ENCODE measurements around the gene JMJD1C.
"Not testable (repeated sequence)": the region's sequence is repeated elsewhere in the genome, so short reads cannot be mapped to it uniquely, and the experiment has no call there.

JMJD1C gene

DNA sequence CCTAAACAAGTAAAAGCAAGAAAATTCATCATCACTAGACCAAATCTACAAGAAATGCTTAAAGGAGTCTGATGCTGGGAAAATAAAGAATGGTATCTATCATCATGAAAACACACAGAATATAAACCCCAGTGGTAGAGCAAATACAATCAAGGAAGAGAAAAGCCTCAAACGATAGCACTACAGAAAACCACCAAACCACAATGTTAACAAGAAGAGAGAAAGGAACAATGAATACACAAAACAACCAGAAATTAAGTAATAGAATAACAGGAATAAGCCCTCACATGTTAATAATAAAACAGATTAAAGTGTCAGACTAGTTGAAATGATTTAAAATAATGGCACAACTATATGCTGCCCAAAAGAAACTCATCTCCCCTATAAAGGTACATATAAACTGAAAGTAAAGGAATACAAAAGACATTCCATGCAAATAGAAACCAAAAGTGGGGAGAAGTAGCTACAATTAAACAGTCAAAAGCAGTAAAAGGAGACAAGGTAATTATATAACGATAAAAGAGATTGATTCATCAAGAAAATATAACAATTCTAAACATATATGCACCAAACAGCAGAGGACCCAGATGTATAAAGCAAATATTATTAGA, 77.3 kb downstream of the JMJD1C start:
- no peaks in the 10 kb centered on the region for H3K36me3 ChIP-seq (ENCODE audit: control insufficient read depth, insufficient read depth, low read length)
- no peak overlapping the region for H3K4me3 ChIP-seq (replicated peaks; ENCODE audit: low read depth, low read length)
- no peak for DNase-seq (ENCODE audit: extremely low read depth, insufficient read length)
- TF ChIP-seq, protein P1, sequence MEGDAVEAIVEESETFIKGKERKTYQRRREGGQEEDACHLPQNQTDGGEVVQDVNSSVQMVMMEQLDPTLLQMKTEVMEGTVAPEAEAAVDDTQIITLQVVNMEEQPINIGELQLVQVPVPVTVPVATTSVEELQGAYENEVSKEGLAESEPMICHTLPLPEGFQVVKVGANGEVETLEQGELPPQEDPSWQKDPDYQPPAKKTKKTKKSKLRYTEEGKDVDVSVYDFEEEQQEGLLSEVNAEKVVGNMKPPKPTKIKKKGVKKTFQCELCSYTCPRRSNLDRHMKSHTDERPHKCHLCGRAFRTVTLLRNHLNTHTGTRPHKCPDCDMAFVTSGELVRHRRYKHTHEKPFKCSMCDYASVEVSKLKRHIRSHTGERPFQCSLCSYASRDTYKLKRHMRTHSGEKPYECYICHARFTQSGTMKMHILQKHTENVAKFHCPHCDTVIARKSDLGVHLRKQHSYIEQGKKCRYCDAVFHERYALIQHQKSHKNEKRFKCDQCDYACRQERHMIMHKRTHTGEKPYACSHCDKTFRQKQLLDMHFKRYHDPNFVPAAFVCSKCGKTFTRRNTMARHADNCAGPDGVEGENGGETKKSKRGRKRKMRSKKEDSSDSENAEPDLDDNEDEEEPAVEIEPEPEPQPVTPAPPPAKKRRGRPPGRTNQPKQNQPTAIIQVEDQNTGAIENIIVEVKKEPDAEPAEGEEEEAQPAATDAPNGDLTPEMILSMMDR (IDR thresholded peaks at IDR 0.05; ENCODE audit: insufficient read depth, low read length, poor library complexity, severe bottlenecking), result no peak
- no peaks in the 10 kb centered on the region for H3K27me3 ChIP-seq (replicated peaks; ENCODE audit: control insufficient read depth, insufficient read depth, low read length)

DNA sequence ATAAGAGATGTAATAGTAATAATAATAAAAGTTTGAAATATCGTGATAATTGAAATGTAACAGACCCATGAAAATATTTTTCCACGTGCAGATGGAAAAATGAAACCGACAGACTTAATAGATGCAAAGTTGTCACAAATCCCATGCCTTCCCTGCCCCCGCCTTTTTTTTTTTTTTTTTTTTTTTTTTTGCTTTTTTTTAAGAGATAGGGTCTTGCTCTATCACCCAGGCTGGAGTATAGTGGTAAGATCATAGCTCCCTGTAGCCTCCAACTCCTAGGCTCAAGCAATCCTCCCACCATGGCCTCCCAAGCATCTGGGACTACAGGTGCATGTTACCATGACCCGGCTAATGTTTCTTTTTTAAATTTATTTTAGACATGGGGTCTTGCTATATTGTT, 80.5 kb downstream of the JMJD1C start:
- no peaks in the 10 kb centered on the region for H3K36me3 ChIP-seq (ENCODE audit: control insufficient read depth, insufficient read depth, low read length)
- no peak for DNase-seq (ENCODE audit: extremely low read depth, insufficient read length)
- H3K27me3 ChIP-seq (replicated peaks; ENCODE audit: control insufficient read depth, insufficient read depth, low read length), result no peaks in the 10 kb centered on the region
- TF ChIP-seq, protein P1 (IDR thresholded peaks at IDR 0.05; ENCODE audit: insufficient read depth, low read length, poor library complexity, severe bottlenecking), result no peak
- no peak overlapping the region for H3K4me3 ChIP-seq (replicated peaks; ENCODE audit: low read depth, low read length)

DNA sequence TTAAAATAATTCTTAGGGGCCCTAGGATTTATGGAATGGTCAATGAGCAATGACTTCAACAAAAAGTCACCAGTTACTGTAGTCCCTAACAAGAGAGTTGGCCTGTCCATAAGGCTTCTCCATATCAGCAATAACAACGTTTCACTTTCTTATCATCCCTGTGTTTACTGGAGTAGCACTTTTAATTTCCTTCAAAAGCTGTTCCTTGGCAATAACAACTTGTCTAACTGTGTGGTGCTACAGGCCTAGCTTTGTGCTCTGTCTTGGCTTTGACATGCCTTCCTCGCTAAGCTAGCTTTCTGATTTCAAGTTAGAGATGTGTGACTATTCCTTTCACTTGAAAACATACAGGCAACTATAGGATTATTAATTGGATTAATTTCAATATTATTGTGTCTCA, 81.1 kb downstream of the JMJD1C start:
- DNase-seq (ENCODE audit: extremely low read depth, insufficient read length), result no peak
- no peaks in the 10 kb centered on the region for H3K27me3 ChIP-seq (replicated peaks; ENCODE audit: control insufficient read depth, insufficient read depth, low read length)
- no peaks in the 10 kb centered on the region for H3K36me3 ChIP-seq (ENCODE audit: control insufficient read depth, insufficient read depth, low read length)
- no peak overlapping the region for H3K4me3 ChIP-seq (replicated peaks; ENCODE audit: low read depth, low read length)
- TF ChIP-seq, protein P1 (IDR thresholded peaks at IDR 0.05; ENCODE audit: insufficient read depth, low read length, poor library complexity, severe bottlenecking), result no peak

DNA sequence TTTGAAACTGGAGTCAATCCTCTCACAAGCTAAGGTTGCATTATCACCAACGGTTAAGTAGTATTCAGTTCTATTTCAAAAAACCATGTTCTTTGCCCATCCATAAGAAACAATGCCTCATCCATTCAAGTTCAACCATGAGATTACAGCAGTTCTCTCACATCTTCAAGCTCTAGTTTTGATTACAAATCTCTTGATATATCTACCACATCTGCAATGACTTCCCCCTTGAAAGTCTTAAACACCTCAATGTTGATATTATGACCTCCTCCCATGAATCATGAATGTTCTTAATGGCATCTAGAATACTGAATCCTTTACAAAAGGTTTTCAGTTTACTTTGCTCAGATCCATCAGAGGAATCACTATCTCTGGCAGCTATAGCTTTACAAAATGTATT, 81.8 kb downstream of the JMJD1C start:
- Histone ChIP-seq H3K27me3 (replicated peaks; ENCODE audit: control insufficient read depth, insufficient read depth, low read length) (no peaks in the 10 kb centered on the region), H3K36me3 (ENCODE audit: control insufficient read depth, insufficient read depth, low read length) (no peaks in the 10 kb centered on the region), H3K4me3 (replicated peaks; ENCODE audit: low read depth, low read length) (no peak overlapping the region)
- TF ChIP-seq, protein P1 (IDR thresholded peaks at IDR 0.05; ENCODE audit: insufficient read depth, low read length, poor library complexity, severe bottlenecking), result no peak
- DNase-seq (ENCODE audit: extremely low read depth, insufficient read length), result no peak

DNA sequence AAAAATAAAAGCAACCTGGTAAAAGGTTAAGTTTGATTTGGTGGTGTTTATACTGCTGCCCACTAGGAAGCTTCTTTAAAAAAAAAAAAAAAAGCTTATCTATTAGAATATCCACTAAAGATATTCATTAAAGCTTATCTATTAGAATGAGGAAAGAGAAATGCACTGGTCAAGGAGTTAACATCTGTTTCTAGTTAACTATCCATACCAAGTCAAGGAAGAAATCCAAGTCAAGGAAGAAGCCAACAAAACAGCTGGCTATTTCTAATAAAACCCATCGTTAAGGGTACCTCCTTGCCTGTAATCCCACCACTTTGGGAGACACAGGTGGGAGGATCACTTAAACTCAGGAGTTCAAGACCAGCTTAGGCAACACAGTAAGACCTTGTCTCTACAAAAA, 82.6 kb downstream of the JMJD1C start:
- no peaks in the 10 kb centered on the region for H3K27me3 ChIP-seq (replicated peaks; ENCODE audit: control insufficient read depth, insufficient read depth, low read length)
- DNase-seq (ENCODE audit: extremely low read depth, insufficient read length), result no peak
- no peaks in the 10 kb centered on the region for H3K36me3 ChIP-seq (ENCODE audit: control insufficient read depth, insufficient read depth, low read length)
- no peak overlapping the region for H3K4me3 ChIP-seq (replicated peaks; ENCODE audit: low read depth, low read length)
- TF ChIP-seq, protein P1 (IDR thresholded peaks at IDR 0.05; ENCODE audit: insufficient read depth, low read length, poor library complexity, severe bottlenecking), result no peak

DNA sequence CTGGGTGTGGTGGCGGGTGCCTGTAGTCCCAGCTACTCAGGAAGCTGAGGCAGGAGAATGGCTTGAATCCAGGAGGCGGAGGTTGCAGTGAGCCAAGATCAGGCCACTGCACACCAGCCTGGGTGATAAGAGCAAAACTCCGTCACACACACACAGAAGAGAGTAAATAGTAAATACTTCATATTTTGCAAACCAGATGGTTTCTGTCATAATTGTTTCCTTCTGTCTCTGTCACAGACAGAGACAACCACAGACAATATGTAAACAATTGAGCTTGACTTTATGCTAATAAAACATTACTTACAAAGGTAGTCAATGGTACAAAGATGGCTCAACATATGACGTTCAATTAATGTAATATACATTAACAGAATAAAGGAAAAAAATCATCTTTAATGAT, 83.7 kb downstream of the JMJD1C start:
- no peak for DNase-seq (ENCODE audit: extremely low read depth, insufficient read length)
- H3K27me3 ChIP-seq (replicated peaks; ENCODE audit: control insufficient read depth, insufficient read depth, low read length), result no peaks in the 10 kb centered on the region
- H3K36me3 ChIP-seq (ENCODE audit: control insufficient read depth, insufficient read depth, low read length), result no peaks in the 10 kb centered on the region
- TF ChIP-seq, protein P1 (IDR thresholded peaks at IDR 0.05; ENCODE audit: insufficient read depth, low read length, poor library complexity, severe bottlenecking), result no peak
- no peak overlapping the region for H3K4me3 ChIP-seq (replicated peaks; ENCODE audit: low read depth, low read length)

DNA sequence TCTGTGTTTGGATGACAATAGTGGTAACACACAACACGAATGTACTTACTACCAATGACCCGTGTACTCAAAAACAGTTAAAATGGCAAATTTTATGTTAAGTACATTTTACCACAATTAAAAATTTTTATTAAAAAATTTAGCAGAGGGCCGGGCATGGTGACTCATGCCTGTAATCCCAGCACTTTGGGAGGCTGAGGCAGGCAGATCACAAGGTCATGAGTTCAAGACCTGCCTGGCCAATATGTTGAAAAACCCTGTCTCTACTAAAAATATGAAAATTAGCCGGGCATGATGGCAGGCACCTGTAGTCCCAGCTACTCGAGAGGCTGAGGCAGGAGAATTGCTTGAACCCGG, 88.5 kb downstream of the JMJD1C start:
- H3K4me3 ChIP-seq (replicated peaks; ENCODE audit: low read depth, low read length); DNase-seq (ENCODE audit: extremely low read depth, insufficient read length): not testable (repeated sequence)

More for the DNA sequence above, 88.5 kb downstream of the JMJD1C start:
- not testable (repeated sequence) for H3K27me3 ChIP-seq (replicated peaks; ENCODE audit: control insufficient read depth, insufficient read depth, low read length); H3K36me3 ChIP-seq (ENCODE audit: control insufficient read depth, insufficient read depth, low read length)
